PFSK-1 (cell line): Measurements from ENCODE around the gene TMEM132D.

Experiments used
- FOXP2 ChIP-seq: optimal IDR thresholded peaks from 2 replicates; pipeline ENCODE3; 2011; ENCODE audit warnings: borderline replicate concordance, control low read depth, inconsistent platforms; ENCODE audit not compliant: insufficient read depth; ENCODE audit errors: extremely low read length, extremely low read depth
- POLR2AphosphoS5 ChIP-seq: IDR thresholded peaks from 2 replicates; pipeline ENCODE4 v1.6.1; 2012; ENCODE audit warnings: low read depth, mild to moderate bottlenecking, control low read depth, low read length, moderate library complexity
- REST ChIP-seq, 2 experiments: IDR thresholded peaks; 2 replicates each; pipeline versions ENCODE4 v1.6.1 to v1.8.0; 2011 to 2012; ENCODE audit warnings: low read depth in 2 of 2, low read length in 2 of 2, control low read depth in 1 of 2, inconsistent platforms in 1 of 2, mild to moderate bottlenecking in 1 of 2, moderate library complexity in 1 of 2; ENCODE audit not compliant: insufficient read depth in 1 of 2
- TAF1 ChIP-seq: IDR thresholded peaks from 2 replicates; pipeline ENCODE4 v1.6.1; 2012; ENCODE audit warnings: low read length, control low read depth, borderline replicate concordance; ENCODE audit not compliant: insufficient read depth

- TF ChIP-seq FOXP2 (no peak), TAF1 (no peak), REST (IDR thresholded peaks at IDR 0.05; ENCODE audit: insufficient read depth in 1 of 2, low read depth in 2 of 2, low read length in 2 of 2) (no peak), POLR2AphosphoS5 (no peak)
These were observed 518.2 kb downstream of the TMEM132D start for GRCh38 chr12:129385637-129385990.
